GM19452 (cell line): ENCODE data around the gene CFAP221.

Experiments
- ATAC-seq: cut with Tn5 transposase; IDR thresholded peaks from one replicate; pipeline ENCODE4 v1.9.1; 2021; ENCODE audit not compliant: unreplicated experiment

CFAP221 gene

GRCh38 chr2:119536211-119536610, 8.0 kb upstream of the CFAP221 start:
- ATAC-seq = no peak

GRCh38 chr2:119536707-119537106, 7.5 kb upstream of the CFAP221 start:
- no peak for ATAC-seq

DNA sequence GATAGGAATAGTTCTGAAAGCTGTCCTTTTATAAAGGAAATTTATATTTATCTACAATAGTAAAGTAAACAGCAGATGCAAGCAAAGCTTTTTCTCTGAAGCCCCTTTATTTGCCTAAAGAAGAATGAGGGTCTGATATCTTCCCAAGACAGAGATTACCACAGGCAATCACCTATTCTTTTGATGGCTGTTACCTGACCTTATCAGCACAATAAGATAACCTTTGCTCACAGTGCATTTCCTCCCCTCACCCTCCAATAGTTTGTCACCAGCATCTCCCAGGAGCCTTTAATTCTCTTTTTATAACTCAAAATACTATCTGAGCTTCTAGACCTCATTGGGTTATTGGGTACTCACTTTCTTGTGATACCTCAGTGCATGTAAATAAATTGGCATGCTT, 6.5 kb upstream of the CFAP221 start:
- no peak for ATAC-seq

- no peak for ATAC-seq
Measured at GRCh38 chr2:119541476-119541875, 2.8 kb upstream of the CFAP221 start.

GRCh38 chr2:119544939-119545475, 758 bp downstream of the CFAP221 start:
- no peak for ATAC-seq

GRCh38 chr2:119545754-119546446, 1.7 kb downstream of the CFAP221 start:
- no peak for ATAC-seq

- no peak for ATAC-seq
Measured at GRCh38 chr2:119546447-119546767, 2.2 kb downstream of the CFAP221 start.

DNA sequence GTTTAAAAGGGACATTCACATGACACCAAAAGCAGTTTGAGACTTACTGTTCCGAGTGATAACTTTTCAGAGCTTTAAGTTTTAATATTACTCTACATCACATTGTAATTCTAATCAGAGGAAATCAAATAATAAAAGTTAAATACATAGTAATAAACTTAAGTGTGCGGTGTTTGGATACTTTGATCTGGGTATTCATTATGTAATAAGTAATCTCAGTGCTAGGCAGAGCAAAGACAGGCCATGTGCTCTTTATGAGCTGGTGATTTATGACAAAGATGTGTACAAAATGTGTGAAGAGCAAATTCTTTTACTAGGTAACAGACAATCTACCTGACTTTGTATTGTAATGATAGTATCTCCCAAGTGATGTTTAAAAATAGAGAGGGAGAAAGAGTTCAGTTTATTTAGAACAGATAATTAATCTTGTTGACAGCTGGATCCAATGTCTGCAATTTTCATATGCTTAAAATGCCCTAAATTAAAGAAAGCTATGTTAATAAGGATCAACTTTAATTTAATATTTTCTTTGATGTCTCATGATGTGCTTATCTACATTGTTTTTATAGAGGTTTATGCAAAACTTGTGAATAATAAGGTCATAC, 4.4 kb downstream of the CFAP221 start:
- no peak for ATAC-seq

DNA sequence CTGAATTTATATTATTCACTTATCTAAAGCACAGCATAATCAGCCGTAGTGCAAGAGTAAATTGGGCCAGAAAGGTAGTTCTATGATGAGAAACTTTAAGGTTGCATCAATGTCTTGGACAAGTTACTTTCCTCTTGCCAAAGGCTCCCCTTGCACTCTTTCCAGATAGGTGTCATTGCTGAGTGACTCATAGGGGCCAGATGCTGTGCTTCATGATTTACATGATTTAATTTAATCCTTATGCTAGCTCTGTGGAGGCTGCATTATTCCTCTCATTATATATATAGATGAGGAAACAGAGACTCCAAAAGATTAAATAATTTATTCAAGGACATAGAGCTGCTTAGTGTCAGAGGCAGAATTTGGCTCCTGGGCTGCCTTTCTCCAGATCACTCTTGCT, 5.0 kb downstream of the CFAP221 start:
- no peak for ATAC-seq

DNA sequence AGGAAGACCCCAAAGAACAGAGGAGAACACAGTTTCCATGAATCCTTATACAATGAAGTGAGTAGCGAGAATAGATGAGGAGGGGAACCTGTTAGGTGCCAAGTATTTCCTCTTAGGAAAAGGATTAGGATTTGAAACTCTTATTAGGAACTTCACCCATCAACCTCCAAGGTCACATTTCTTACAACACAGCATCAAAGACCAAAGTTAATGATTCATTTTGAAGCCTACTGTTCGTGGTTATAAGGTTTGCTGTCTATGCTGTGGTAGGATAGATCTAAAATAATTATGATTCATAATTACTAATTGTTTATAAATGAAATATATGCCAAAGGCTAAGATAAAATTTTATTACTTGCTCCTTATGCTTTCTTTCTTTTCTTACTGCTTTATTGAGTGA, 6.1 kb downstream of the CFAP221 start:
- ATAC-seq = no peak

GRCh38 chr2:119550856-119551255, 6.6 kb downstream of the CFAP221 start:
- no peak for ATAC-seq

- ATAC-seq = no peak
Measured at GRCh38 chr2:119552902-119553301, 8.7 kb downstream of the CFAP221 start.

DNA sequence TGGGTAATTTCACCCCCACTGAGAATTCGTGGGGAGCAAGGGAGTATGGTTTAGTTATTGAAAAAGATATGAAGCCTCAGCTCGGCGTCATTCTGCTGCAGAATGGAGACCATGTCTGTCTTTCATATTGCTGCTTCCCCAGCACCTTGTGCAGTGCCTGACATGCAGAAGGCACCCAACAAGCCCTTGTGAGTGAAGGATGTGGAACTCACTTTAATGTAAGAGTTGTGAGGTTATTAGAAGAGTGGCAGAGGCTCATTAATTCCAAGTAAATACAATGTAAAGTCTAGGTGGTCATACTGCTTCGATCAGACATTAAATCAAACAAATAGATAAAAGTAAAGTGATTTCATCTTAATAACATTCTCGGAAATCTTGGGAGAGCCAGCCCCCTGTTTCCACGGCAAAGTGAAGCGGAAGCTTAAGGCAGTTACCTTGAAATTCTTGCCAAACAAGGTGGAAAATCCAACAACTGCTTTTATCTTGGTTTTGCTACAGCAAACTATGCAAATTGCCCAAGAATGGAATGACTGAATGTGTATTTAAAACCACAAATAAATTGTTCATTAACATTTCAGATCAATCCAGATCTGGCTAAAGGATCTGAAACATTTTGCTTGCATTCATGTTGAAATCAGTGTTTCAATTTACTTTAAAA, 9.6 kb downstream of the CFAP221 start:
- ATAC-seq = no peak

DNA sequence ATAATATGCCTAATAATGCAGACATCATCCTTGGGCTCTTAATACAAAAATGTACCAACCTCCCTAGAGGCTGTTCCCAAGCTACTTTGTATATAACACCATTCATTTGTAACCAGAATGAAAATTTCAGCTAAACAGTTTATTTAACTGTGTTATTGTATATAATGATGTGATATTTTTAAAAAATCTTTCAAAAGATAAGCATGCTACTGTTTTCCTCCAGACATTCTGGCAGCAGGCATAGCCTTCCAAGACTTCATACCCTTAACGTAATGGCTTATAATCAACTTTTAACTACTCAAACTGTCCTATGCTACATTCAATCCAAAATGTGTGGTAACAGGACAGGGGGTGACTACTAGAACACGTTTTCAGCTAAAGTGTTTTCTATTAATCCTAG, 21.2 kb downstream of the CFAP221 start:
- no peak for ATAC-seq

DNA sequence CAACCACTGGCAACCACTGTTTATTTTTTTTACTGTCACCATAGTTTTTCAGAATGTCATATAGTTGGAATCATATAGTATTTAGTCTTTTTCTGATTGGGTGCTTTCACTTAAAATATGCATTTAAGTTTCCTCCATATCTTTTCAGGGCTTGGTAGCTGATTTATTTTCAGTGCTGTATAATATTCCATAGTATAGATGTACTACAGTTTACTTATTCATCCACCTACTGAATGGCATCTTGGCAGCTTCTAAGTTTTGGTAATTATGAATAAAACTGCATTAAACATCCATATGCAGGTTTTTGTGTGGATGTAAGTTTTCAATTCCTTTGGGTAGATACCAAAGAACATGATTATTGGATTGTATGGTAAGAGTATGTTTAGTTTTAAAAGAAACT, 23.0 kb downstream of the CFAP221 start:
- ATAC-seq = no peak

- ATAC-seq = peak; percentile 99
Measured at GRCh38 chr2:119574108-119574815, 30.0 kb downstream of the CFAP221 start.

DNA sequence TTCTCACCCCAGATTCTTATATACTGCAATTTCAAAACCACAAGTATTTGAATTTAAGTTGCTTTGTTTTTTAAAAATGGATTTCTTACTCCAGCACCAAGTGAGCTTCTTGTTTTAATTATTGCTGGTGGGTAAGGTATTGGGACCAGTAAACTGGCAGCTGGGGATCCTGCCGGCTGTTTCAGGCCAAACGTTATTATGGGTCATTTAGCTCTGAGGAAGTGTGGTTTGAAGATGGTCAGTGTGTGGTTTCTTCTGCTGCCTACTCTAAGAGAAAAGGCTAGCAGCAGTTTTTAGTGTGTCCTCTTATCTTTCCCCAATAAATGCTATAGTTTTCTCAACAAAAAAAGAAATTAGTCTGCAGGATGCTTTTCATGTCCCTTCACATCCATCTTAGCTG, 30.6 kb downstream of the CFAP221 start:
- no peak for ATAC-seq

GRCh38 chr2:119575439-119575838, 31.2 kb downstream of the CFAP221 start:
- no peak for ATAC-seq

GRCh38 chr2:119579424-119580295, 35.4 kb downstream of the CFAP221 start:
- ATAC-seq = no peak

- no peak for ATAC-seq
Measured at GRCh38 chr2:119580550-119581072, 36.4 kb downstream of the CFAP221 start.
